HL-60 (cell line): ENCODE results near the gene EMID1.

Experiments
- DNase-seq, 2 experiments: peaks; one replicate each; pipeline ENCODE4 v3.0.0-alpha.2; 2010 to 2020; ENCODE audit warnings: low read depth in 1 of 2, low spot score in 1 of 2
- H3K27ac ChIP-seq: fragments of 250-450 bp; sonication (Bioruptor Pico); replicated peaks from 2 replicates; pipeline ENCODE4 v1.5.1; 2020; ENCODE audit warnings: mild to moderate bottlenecking, moderate library complexity
- H3K27me3 ChIP-seq: fragments of 250-450 bp; sonication (Bioruptor Pico); 2 replicates; pipeline ENCODE4 v1.5.1; 2021; ENCODE audit warnings: mild to moderate bottlenecking, moderate library complexity; ENCODE audit not compliant: insufficient read depth, poor library complexity, severe bottlenecking
- H3K4me3 ChIP-seq: replicated peaks from 2 replicates; pipeline ENCODE4 v1.5.1; 2011; ENCODE audit warnings: mild to moderate bottlenecking, control low read depth, low read length; ENCODE audit not compliant: insufficient read depth
- GABPA ChIP-seq: IDR thresholded peaks from 2 replicates; pipeline ENCODE4 v1.6.1; 2012; ENCODE audit warnings: low read depth
- POLR2AphosphoS5 ChIP-seq: IDR thresholded peaks from 2 replicates; pipeline ENCODE4 v1.6.1; 2012; ENCODE audit warnings: low read depth
- SPI1 ChIP-seq: IDR thresholded peaks from 2 replicates; pipeline ENCODE4 v1.6.1; 2012; ENCODE audit warnings: low read depth, mild to moderate bottlenecking, borderline replicate concordance
- TF ChIP-seq, protein P1 (sequence below): IDR thresholded peaks from 2 replicates; pipeline ENCODE4 v1.6.1; 2012; ENCODE audit warnings: low read depth; ENCODE audit not compliant: insufficient replicate concordance
- TF ChIP-seq, protein P2 (sequence below): IDR thresholded peaks from one replicate; pipeline ENCODE4 v1.5.1; 2011; ENCODE audit warnings: low read length, control low read depth, inconsistent platforms; ENCODE audit not compliant: insufficient read depth

EMID1 gene

DNA sequence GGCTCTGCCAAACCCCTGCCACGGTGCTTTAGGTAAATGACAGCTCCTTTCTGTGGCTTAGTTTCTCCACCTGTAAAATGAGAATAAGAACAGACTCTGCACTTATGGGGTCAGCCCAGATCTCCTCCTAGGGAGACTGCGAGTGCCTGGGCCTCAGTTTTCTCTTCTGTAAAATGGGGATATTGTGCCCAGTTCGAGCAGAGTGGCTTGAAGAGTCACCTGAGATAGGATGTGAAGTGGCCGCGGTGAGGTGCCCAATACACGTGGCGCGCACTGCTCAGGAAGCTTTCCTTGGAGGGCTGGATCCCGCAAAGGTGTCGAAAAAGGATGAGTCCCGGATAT lies 473 bp upstream of the EMID1 start:
- H3K4me3 ChIP-seq: peak overlapping the region; percentile 10; the same call in 1 of the 2 replicates
- no peak for TF ChIP-seq SPI1
- TF ChIP-seq, protein P1, sequence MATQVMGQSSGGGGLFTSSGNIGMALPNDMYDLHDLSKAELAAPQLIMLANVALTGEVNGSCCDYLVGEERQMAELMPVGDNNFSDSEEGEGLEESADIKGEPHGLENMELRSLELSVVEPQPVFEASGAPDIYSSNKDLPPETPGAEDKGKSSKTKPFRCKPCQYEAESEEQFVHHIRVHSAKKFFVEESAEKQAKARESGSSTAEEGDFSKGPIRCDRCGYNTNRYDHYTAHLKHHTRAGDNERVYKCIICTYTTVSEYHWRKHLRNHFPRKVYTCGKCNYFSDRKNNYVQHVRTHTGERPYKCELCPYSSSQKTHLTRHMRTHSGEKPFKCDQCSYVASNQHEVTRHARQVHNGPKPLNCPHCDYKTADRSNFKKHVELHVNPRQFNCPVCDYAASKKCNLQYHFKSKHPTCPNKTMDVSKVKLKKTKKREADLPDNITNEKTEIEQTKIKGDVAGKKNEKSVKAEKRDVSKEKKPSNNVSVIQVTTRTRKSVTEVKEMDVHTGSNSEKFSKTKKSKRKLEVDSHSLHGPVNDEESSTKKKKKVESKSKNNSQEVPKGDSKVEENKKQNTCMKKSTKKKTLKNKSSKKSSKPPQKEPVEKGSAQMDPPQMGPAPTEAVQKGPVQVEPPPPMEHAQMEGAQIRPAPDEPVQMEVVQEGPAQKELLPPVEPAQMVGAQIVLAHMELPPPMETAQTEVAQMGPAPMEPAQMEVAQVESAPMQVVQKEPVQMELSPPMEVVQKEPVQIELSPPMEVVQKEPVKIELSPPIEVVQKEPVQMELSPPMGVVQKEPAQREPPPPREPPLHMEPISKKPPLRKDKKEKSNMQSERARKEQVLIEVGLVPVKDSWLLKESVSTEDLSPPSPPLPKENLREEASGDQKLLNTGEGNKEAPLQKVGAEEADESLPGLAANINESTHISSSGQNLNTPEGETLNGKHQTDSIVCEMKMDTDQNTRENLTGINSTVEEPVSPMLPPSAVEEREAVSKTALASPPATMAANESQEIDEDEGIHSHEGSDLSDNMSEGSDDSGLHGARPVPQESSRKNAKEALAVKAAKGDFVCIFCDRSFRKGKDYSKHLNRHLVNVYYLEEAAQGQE: no peak
- TF ChIP-seq POLR2AphosphoS5: no peak
- TF ChIP-seq, protein P2, sequence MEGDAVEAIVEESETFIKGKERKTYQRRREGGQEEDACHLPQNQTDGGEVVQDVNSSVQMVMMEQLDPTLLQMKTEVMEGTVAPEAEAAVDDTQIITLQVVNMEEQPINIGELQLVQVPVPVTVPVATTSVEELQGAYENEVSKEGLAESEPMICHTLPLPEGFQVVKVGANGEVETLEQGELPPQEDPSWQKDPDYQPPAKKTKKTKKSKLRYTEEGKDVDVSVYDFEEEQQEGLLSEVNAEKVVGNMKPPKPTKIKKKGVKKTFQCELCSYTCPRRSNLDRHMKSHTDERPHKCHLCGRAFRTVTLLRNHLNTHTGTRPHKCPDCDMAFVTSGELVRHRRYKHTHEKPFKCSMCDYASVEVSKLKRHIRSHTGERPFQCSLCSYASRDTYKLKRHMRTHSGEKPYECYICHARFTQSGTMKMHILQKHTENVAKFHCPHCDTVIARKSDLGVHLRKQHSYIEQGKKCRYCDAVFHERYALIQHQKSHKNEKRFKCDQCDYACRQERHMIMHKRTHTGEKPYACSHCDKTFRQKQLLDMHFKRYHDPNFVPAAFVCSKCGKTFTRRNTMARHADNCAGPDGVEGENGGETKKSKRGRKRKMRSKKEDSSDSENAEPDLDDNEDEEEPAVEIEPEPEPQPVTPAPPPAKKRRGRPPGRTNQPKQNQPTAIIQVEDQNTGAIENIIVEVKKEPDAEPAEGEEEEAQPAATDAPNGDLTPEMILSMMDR: no peak
- TF ChIP-seq GABPA: no peak
- H3K27me3 ChIP-seq: no peaks in the 10 kb centered on the region
- no peak for DNase-seq
- no peak overlapping the region for H3K27ac ChIP-seq

DNA sequence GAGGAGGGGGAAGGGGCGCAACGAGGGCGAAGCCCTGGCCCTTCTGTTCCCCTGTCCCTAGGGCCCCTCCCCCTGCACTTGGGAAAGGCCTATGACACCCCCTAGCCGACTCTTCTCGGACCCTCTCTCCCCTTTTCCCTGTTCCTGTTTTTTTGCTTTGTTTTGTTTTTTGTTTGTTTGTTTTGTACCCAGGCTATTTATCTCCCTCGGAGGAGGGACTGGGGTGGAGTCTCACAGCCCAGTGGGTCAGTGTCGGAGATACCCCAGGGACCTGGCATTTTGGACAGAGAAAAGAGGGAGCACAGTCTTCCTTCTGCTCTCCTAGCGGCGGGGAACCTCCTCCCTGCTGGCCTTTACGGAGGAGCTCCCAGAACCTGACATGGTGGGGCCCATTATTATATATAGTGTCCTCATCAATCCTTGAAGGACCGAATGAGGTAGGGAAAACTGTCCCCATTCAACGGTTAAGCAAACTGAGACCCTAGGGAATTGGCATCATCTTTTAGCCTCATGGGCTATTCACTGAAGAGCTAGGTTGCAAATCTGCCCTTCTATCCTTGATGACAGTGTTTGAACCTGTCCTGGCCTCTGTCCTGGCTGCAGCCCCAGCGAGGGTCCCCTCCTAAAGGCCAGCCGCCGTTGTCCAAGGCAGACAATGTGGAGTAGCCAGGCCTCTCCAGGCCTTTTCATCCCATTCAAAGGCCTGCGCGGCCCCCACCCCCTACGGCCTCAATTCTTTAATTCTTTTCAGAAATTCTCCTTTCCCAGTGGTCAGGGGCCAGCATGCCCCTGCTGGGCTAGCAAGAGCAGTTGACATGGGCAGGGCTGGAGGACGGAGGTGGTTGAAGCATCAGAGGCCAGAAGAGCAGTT lies 911 bp downstream of the EMID1 start:
- no peak for DNase-seq
- Histone ChIP-seq H3K4me3 (no peak overlapping the region; the same call in 1 of the 2 replicates), H3K27me3 (no peaks in the 10 kb centered on the region), H3K27ac (no peak overlapping the region)
- TF ChIP-seq, protein P1: no peak
- TF ChIP-seq GABPA (no peak), POLR2AphosphoS5 (no peak), SPI1 (no peak)
- TF ChIP-seq, protein P2: no peak

DNA sequence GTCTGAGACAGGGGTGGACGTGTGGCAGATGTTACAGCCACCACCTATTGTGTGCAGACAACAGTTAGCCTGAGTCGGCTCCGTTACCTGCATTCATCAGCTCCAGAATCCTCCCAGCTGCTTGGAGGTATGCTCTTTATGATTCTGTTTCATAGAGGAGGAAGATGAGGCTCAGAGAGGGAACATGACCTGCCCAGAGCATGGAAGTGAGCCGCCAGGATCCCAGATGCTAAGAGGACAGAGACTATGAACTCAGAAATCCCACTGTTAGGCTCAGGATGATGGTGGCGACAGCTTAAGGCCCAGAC lies 1.5 kb downstream of the EMID1 start:
- TF ChIP-seq GABPA: no peak
- no peak for TF ChIP-seq POLR2AphosphoS5
- TF ChIP-seq, protein P2: no peak
- TF ChIP-seq, protein P1: no peak
- no peak for TF ChIP-seq SPI1
- DNase-seq: no peak
- no peak overlapping the region for H3K4me3 ChIP-seq
- H3K27ac ChIP-seq: no peak overlapping the region
- H3K27me3 ChIP-seq: no peaks in the 10 kb centered on the region
